Right kidney (tissue), 1 donor: ENCODE measurements around the gene XPC.
A peak's percentile ranks its signal among the peaks of the same experiment; 100 is the strongest.

Experiments
- DNase-seq: peaks from one replicate; pipeline ENCODE4 v3.0.0-alpha.2; 2016

XPC gene

GRCh38 chr3:14208977-14209394 lies 30.6 kb upstream of the XPC start:
- no peak for DNase-seq

- DNase-seq = no peak
Measured at GRCh38 chr3:14208168-14208567, 29.8 kb upstream of the XPC start.

- DNase-seq = no peak
Measured at GRCh38 chr3:14206548-14207177, 28.3 kb upstream of the XPC start.

GRCh38 chr3:14204515-14205284 lies 26.3 kb upstream of the XPC start:
- DNase-seq = no peak

- DNase-seq = peak; percentile 37
Measured at GRCh38 chr3:14203521-14204079, 25.2 kb upstream of the XPC start.

- no peak for DNase-seq
Measured at GRCh38 chr3:14202874-14203520, 24.6 kb upstream of the XPC start.

- DNase-seq = no peak
Measured at GRCh38 chr3:14201940-14202684, 23.7 kb upstream of the XPC start.

- DNase-seq = no peak
Measured at GRCh38 chr3:14200841-14201240, 22.4 kb upstream of the XPC start.

- no peak for DNase-seq
Measured at GRCh38 chr3:14200276-14200675, 21.9 kb upstream of the XPC start.

- no peak for DNase-seq
Measured at GRCh38 chr3:14199641-14200040, 21.2 kb upstream of the XPC start.

GRCh38 chr3:14194865-14195264 lies 16.5 kb upstream of the XPC start:
- no peak for DNase-seq

GRCh38 chr3:14188041-14188754 lies 9.8 kb upstream of the XPC start:
- no peak for DNase-seq

GRCh38 chr3:14186854-14187458 lies 8.6 kb upstream of the XPC start:
- no peak for DNase-seq

GRCh38 chr3:14183015-14183577 lies 4.7 kb upstream of the XPC start:
- no peak for DNase-seq

GRCh38 chr3:14181253-14181652 lies 2.9 kb upstream of the XPC start:
- no peak for DNase-seq

GRCh38 chr3:14179795-14180194 lies 1.4 kb upstream of the XPC start:
- DNase-seq = no peak

GRCh38 chr3:14179114-14179465 lies 689 bp upstream of the XPC start:
- DNase-seq = no peak

GRCh38 chr3:14177580-14178246 lies 688 bp downstream of the XPC start:
- no peak for DNase-seq

- DNase-seq = no peak
Measured at GRCh38 chr3:14175383-14176037, 2.9 kb downstream of the XPC start.

GRCh38 chr3:14174483-14174882 lies 3.9 kb downstream of the XPC start:
- DNase-seq = no peak
